ENCODE results near the gene KBTBD13. TPM values are rescaled to one million over a fixed set of nuclear protein-coding genes. Genes with fewer than 3 reads are reported as not detected.

Gene KBTBD13
- total and polyA plus RNA-seq, 2 experiments from 2014 or later, result not detected

DNA sequence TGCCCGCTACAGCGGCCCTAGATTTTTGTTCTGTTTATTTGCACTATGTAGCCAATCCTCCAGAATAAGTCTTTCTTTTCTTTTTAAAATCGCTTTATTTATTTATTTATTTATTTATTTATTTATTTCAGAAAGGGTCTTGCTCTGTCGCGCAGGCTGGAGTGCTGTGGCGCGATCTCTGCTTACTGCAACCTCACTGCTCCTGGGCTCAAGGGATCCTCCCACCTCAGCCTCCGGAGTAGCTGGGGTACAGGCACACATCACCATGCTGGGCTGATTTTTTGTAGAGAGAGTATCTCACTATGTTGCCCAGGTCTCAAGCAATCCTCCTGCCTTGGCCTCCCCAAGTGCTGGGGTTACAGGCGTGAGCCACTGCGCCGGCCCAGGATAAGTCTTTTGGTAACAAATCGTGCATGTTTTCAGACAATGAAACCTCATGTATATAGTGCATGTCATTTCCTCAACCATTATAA lies 46.8 kb upstream of the KBTBD13 start:
- 0 out of 2 replicates have a peak, but pooled peaks cover 6% of the 10 kb centered on the region for H3F3A ChIP-seq (replicated peaks; ENCODE audit: low read depth)
- peak overlapping the region; percentile 42 for H3K4me3 Mint-ChIP-seq
- DNase-seq (ENCODE audit: low spot score), result no peak
- peaks cover 15% of the 10 kb centered on the region for H4K20me1 ChIP-seq (replicated peaks; ENCODE audit: insufficient read depth)
- ATAC-seq, result no peak
- peaks cover 13% of the 10 kb centered on the region for H3K4me1 Mint-ChIP-seq
- H3K27ac Mint-ChIP-seq, result no peak overlapping the region
- H3K36me3 ChIP-seq (ENCODE audit: insufficient read depth), result no peaks in the 10 kb centered on the region
- H3K4me2 ChIP-seq, result no peak overlapping the region
- H3K4me3 ChIP-seq, result peak overlapping the region; percentile 98
- H3K27ac ChIP-seq (ENCODE audit: low read depth), result no peak overlapping the region
- peaks cover 10% of the 10 kb centered on the region for H3K4me1 ChIP-seq (ENCODE audit: insufficient read depth)
- H3K9me3 Mint-ChIP-seq, result no peaks in the 10 kb centered on the region
- TF ChIP-seq JUNB (IDR thresholded peaks at IDR 0.05; ENCODE audit: unreplicated experiment), result no peak
- no peak for TF ChIP-seq ZNF114 (CRISPR knock-in tag; IDR thresholded peaks at IDR 0.05)
- TF ChIP-seq STAT1 (IDR thresholded peaks at IDR 0.05; ENCODE audit: unreplicated experiment), result no peak
- TF ChIP-seq, protein P1, sequence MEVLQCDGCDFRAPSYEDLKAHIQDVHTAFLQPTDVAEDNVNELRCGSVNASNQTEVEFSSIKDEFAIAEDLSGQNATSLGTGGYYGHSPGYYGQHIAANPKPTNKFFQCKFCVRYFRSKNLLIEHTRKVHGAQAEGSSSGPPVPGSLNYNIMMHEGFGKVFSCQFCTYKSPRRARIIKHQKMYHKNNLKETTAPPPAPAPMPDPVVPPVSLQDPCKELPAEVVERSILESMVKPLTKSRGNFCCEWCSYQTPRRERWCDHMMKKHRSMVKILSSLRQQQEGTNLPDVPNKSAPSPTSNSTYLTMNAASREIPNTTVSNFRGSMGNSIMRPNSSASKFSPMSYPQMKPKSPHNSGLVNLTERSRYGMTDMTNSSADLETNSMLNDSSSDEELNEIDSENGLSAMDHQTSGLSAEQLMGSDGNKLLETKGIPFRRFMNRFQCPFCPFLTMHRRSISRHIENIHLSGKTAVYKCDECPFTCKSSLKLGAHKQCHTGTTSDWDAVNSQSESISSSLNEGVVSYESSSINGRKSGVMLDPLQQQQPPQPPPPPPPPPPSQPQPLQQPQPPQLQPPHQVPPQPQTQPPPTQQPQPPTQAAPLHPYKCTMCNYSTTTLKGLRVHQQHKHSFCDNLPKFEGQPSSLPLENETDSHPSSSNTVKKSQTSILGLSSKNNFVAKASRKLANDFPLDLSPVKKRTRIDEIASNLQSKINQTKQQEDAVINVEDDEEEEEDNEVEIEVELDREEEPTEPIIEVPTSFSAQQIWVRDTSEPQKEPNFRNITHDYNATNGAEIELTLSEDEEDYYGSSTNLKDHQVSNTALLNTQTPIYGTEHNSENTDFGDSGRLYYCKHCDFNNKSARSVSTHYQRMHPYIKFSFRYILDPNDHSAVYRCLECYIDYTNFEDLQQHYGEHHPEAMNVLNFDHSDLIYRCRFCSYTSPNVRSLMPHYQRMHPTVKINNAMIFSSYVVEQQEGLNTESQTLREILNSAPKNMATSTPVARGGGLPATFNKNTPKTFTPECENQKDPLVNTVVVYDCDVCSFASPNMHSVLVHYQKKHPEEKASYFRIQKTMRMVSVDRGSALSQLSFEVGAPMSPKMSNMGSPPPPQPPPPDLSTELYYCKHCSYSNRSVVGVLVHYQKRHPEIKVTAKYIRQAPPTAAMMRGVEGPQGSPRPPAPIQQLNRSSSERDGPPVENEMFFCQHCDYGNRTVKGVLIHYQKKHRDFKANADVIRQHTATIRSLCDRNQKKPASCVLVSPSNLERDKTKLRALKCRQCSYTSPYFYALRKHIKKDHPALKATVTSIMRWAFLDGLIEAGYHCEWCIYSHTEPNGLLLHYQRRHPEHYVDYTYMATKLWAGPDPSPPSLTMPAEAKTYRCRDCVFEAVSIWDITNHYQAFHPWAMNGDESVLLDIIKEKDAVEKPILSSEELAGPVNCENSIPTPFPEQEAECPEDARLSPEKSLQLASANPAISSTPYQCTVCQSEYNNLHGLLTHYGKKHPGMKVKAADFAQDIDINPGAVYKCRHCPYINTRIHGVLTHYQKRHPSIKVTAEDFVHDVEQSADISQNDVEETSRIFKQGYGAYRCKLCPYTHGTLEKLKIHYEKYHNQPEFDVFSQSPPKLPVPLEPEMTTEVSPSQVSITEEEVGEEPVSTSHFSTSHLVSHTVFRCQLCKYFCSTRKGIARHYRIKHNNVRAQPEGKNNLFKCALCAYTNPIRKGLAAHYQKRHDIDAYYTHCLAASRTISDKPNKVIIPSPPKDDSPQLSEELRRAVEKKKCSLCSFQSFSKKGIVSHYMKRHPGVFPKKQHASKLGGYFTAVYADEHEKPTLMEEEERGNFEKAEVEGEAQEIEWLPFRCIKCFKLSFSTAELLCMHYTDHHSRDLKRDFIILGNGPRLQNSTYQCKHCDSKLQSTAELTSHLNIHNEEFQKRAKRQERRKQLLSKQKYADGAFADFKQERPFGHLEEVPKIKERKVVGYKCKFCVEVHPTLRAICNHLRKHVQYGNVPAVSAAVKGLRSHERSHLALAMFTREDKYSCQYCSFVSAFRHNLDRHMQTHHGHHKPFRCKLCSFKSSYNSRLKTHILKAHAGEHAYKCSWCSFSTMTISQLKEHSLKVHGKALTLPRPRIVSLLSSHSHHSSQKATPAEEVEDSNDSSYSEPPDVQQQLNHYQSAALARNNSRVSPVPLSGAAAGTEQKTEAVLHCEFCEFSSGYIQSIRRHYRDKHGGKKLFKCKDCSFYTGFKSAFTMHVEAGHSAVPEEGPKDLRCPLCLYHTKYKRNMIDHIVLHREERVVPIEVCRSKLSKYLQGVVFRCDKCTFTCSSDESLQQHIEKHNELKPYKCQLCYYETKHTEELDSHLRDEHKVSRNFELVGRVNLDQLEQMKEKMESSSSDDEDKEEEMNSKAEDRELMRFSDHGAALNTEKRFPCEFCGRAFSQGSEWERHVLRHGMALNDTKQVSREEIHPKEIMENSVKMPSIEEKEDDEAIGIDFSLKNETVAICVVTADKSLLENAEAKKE (CRISPR knock-in tag; IDR thresholded peaks at IDR 0.05), result no peak
- H3K27me3 ChIP-seq (ENCODE audit: insufficient read depth), result no peaks in the 10 kb centered on the region
- H3K9me2 ChIP-seq (ENCODE audit: insufficient read depth), result no peaks in the 10 kb centered on the region
- H3K79me2 ChIP-seq (replicated peaks; ENCODE audit: insufficient read depth), result peaks cover 15% of the 10 kb centered on the region
- peaks cover 9% of the 10 kb centered on the region for H3K36me3 Mint-ChIP-seq (ENCODE audit: low read depth)
- no peak overlapping the region; the same call in 1 of the 2 replicates for H2AFZ ChIP-seq
- peaks cover 11% of the 10 kb centered on the region for H3K27me3 Mint-ChIP-seq (ENCODE audit: insufficient read depth, low read depth, poor library complexity)

DNA sequence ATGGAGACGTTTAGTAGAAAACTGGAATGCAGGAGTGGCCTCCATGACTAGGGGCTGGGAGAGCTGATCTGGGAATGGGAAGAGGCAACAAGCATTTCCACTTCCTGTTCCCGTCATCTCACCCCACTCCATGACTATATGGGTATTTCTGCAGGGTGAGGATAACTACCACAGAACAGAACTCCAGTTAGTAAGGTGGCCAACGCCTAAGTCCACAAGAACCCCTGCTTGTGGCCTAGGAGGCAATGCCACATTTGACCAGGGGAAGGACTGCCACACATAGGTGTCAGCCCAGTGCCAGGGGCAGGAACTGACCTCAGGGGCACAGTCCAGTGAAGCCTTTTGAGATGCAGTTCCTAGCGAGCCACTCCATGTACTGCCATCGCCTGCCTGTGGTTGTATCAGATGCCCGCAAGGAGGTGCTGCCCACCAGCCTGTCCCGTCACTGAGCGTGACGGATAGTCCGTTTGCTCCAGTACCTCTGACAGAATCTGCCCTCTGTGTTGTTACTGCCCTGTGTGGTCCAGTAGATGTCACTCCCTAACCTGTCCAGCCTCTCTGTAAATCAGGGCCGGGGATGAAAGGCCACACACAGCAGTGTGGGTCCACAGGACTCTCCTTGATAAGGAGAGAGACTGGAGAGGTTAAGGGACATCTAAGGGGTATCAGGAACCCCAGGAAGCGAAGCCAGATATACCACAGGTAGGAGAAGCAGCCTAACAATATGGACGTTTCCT lies 43.6 kb upstream of the KBTBD13 start:
- H3K36me3 Mint-ChIP-seq (ENCODE audit: low read depth), result no peaks in the 10 kb centered on the region; the same call in 2 of the 3 replicates
- no peak overlapping the region for H3K4me3 Mint-ChIP-seq
- Histone ChIP-seq H3K4me1 (ENCODE audit: insufficient read depth) (peaks cover 7% of the 10 kb centered on the region), H3K27me3 (ENCODE audit: insufficient read depth) (no peaks in the 10 kb centered on the region), H3K79me2 (replicated peaks; ENCODE audit: insufficient read depth) (peaks cover 10% of the 10 kb centered on the region), H3F3A (replicated peaks; ENCODE audit: low read depth) (0 out of 2 replicates have a peak, but pooled peaks cover 6% of the 10 kb centered on the region), H3K36me3 (ENCODE audit: insufficient read depth) (no peaks in the 10 kb centered on the region), H3K4me3 (no peak overlapping the region), H4K20me1 (replicated peaks; ENCODE audit: insufficient read depth) (0 out of 2 replicates have a peak, but pooled peaks cover 6% of the 10 kb centered on the region), H3K27ac (ENCODE audit: low read depth) (no peak overlapping the region), H3K9me2 (ENCODE audit: insufficient read depth) (no peaks in the 10 kb centered on the region), H2AFZ (peak overlapping the region; percentile 39; the same call in 1 of the 2 replicates), H3K4me2 (no peak overlapping the region)
- H3K9me3 Mint-ChIP-seq, result no peaks in the 10 kb centered on the region
- H3K27me3 Mint-ChIP-seq (ENCODE audit: insufficient read depth, low read depth, poor library complexity), result peaks cover 11% of the 10 kb centered on the region
- peaks cover 11% of the 10 kb centered on the region for H3K4me1 Mint-ChIP-seq
- ATAC-seq (peak; percentile 88), DNase-seq (ENCODE audit: low spot score) (peak; percentile 92)
- no peak overlapping the region for H3K27ac Mint-ChIP-seq
- TF ChIP-seq CTCF (conservative IDR thresholded peaks at IDR 0.05; ENCODE audit: low read depth in 2 of 2) (peak; percentile 84 to 97), CREB1 (CRISPR knock-in tag; IDR thresholded peaks at IDR 0.05; ENCODE audit: low read depth) (peak; percentile 60), JUNB (IDR thresholded peaks at IDR 0.05; ENCODE audit: unreplicated experiment) (no peak), ZNF331 (CRISPR knock-in tag; IDR thresholded peaks at IDR 0.05; ENCODE audit: low read depth) (no peak)
